HEK293T (cell line): ENCODE results near the gene SIDT2.

Source experiments
- ARNT ChIP-seq: fragments of 450-650 bp; IDR thresholded peaks from 2 replicates; pipeline ENCODE4 v1.6.1; 2017; ENCODE audit warnings: mild to moderate bottlenecking
- BHLHE40 ChIP-seq: fragments of 450-650 bp; IDR thresholded peaks from 2 replicates; pipeline ENCODE4 v1.6.1; 2016; ENCODE audit warnings: mild to moderate bottlenecking, moderate library complexity, borderline replicate concordance
- ELF4 ChIP-seq: fragments of 450-650 bp; IDR thresholded peaks from 2 replicates; pipeline ENCODE4 v1.6.1; 2017; ENCODE audit warnings: antibody characterized with exemption
- FOXK2 ChIP-seq: fragments of 450-650 bp; IDR thresholded peaks from 2 replicates; pipeline ENCODE4 v1.6.1; 2016; ENCODE audit warnings: mild to moderate bottlenecking
- PKNOX1 ChIP-seq: fragments of 450-650 bp; IDR thresholded peaks from 2 replicates; pipeline ENCODE4 v1.6.1; 2016
- SP1 ChIP-seq: fragments of 450-650 bp; IDR thresholded peaks from 2 replicates; pipeline ENCODE4 v1.6.1; 2017
- SUZ12 ChIP-seq: fragments of 450-650 bp; IDR thresholded peaks from 2 replicates; pipeline ENCODE4 v1.6.1; 2016; ENCODE audit warnings: mild to moderate bottlenecking
- ZNF384 ChIP-seq: fragments of 450-650 bp; IDR thresholded peaks from 2 replicates; pipeline ENCODE4 v1.6.1; 2016

- TF ChIP-seq BHLHE40, result no peak
- TF ChIP-seq ZNF384, result no peak
- no peak for TF ChIP-seq PKNOX1
- no peak for TF ChIP-seq ELF4
- TF ChIP-seq SUZ12, result no peak
- TF ChIP-seq FOXK2, result no peak
- TF ChIP-seq SP1, result no peak
- no peak for TF ChIP-seq ARNT
These were observed 44.6 kb downstream of the SIDT2 start for GRCh38 chr11:117222991-117223740.
